OCI-LY1 (cell line): ENCODE measurements around the gene AP2A2.

Experiments
- H2AFZ ChIP-seq: fragments of 200-600 bp; sonication (generic), shearing (Covaris generic); 2 replicates; pipeline ENCODE4 v1.6.0; 2014; ENCODE audit warnings: antibody characterized with exemption, mild to moderate bottlenecking, low read length
- H3F3A ChIP-seq: fragments of 200-600 bp; sonication (generic), shearing (Covaris generic); 2 replicates; pipeline ENCODE4 v1.6.0; 2014; ENCODE audit warnings: mild to moderate bottlenecking, antibody characterized with exemption, low read length, moderate library complexity; ENCODE audit not compliant: insufficient read depth
- H3K27ac ChIP-seq: fragments of 200-600 bp; sonication (generic); 2 replicates; pipeline ENCODE4 v1.5.1; 2014; ENCODE audit warnings: low read length, mixed run types, mild to moderate bottlenecking, low read depth; ENCODE audit not compliant: poor library complexity, severe bottlenecking
- H3K27me3 ChIP-seq: fragments of 200-600 bp; sonication (generic); 2 replicates; pipeline ENCODE4 v1.6.0; 2014; ENCODE audit warnings: antibody characterized with exemption, mild to moderate bottlenecking, low read length, moderate library complexity; ENCODE audit not compliant: insufficient read depth
- H3K36me3 ChIP-seq: fragments of 200-600 bp; sonication (generic); 2 replicates; pipeline ENCODE4 v1.6.1; 2014; ENCODE audit warnings: mild to moderate bottlenecking, antibody characterized with exemption, low read length, moderate library complexity, mixed read lengths; ENCODE audit not compliant: insufficient read depth
- H3K4me1 ChIP-seq: fragments of 200-600 bp; sonication (generic); 2 replicates; pipeline ENCODE4 v1.5.1; 2014; ENCODE audit warnings: mild to moderate bottlenecking, low read length, moderate library complexity; ENCODE audit not compliant: insufficient read depth, severe bottlenecking
- H3K4me2 ChIP-seq: fragments of 200-600 bp; sonication (generic), shearing (Covaris generic); 2 replicates; pipeline ENCODE4 v1.6.1; 2014; ENCODE audit warnings: low read length
- H3K4me3 ChIP-seq: fragments of 200-600 bp; sonication (generic); 2 replicates; pipeline ENCODE4 v1.5.1; 2014; ENCODE audit warnings: low read length, low read depth, mild to moderate bottlenecking, mixed read lengths; ENCODE audit not compliant: poor library complexity, severe bottlenecking
- H3K79me2 ChIP-seq: fragments of 200-600 bp; shearing (Covaris generic); 2 replicates; pipeline ENCODE4 v1.6.1; 2016; ENCODE audit warnings: mixed run types, low read length, mixed read lengths; ENCODE audit not compliant: insufficient read depth
- H3K9ac ChIP-seq: fragments of 200-600 bp; sonication (generic), shearing (Covaris generic); 2 replicates; pipeline ENCODE4 v1.6.1; 2014; ENCODE audit warnings: mild to moderate bottlenecking, low read length, mixed read lengths
- H3K9me2 ChIP-seq: fragments of 200-600 bp; sonication (generic), shearing (Covaris generic); 2 replicates; pipeline ENCODE4 v1.6.1; 2014; ENCODE audit warnings: low read depth, mild to moderate bottlenecking, low read length, mixed read lengths
- H3K9me3 ChIP-seq: fragments of 200-600 bp; shearing (Covaris generic); 2 replicates; pipeline ENCODE4 v1.6.1; 2014; ENCODE audit warnings: low read length, mixed read lengths
- H4K20me1 ChIP-seq: fragments of 200-600 bp; sonication (generic), shearing (Covaris generic); 2 replicates; pipeline ENCODE4 v1.6.0; 2016; ENCODE audit warnings: mild to moderate bottlenecking, low read length; ENCODE audit not compliant: insufficient read depth
- EZH2 ChIP-seq: fragments of 200-600 bp; sonication (generic), shearing (Covaris generic); IDR thresholded peaks from 2 replicates; pipeline ENCODE4 v1.8.0; 2017; ENCODE audit warnings: borderline replicate concordance, mixed run types, mild to moderate bottlenecking, antibody characterized with exemption, low read length, moderate library complexity, mixed read lengths
- TF ChIP-seq, protein P1 (sequence below): fragments of 200-600 bp; sonication (generic), shearing (Covaris generic); IDR thresholded peaks from 2 replicates; pipeline ENCODE4 v1.5.1; 2017; ENCODE audit warnings: mild to moderate bottlenecking, antibody characterized with exemption, low read length, moderate library complexity, mixed read lengths

The AP2A2 gene

DNA sequence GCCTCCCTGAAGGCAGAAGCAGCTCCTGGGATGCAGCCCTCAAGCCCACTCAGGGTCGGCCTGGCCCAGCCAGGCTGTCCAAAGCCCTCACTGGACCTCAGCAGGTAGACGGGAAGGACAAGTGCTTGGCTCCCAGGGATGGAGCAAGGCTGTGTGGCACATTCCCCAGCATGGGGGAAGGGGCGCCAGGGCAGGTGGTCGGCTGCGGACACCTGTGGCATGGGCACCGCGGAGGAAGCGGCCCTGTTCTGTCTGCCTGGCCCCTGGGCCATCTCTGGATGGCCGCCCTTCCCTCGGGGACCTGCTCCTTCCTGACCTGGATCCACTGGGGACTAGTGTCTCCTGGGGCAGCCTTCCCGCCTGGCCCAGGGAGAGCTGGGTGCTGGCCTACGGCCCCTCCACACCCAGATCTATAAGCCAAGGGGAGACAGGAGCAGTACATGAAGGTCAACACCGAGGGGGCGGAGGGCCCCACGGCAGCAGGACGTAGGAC lies 41.0 kb upstream of the AP2A2 start:
- no peaks in the 10 kb centered on the region for H3K9me3 ChIP-seq
- H3K36me3 ChIP-seq, result peaks cover 13% of the 10 kb centered on the region; the same call in 1 of the 2 replicates
- H3K4me3 ChIP-seq, result no peak overlapping the region
- no peaks in the 10 kb centered on the region for H3K27me3 ChIP-seq
- no peak overlapping the region for H2AFZ ChIP-seq
- H3F3A ChIP-seq, result no peaks in the 10 kb centered on the region
- H3K4me1 ChIP-seq, result no peaks in the 10 kb centered on the region
- H3K79me2 ChIP-seq, result no peaks in the 10 kb centered on the region
- H3K9ac ChIP-seq, result no peak overlapping the region
- no peak overlapping the region for H3K27ac ChIP-seq
- no peaks in the 10 kb centered on the region for H4K20me1 ChIP-seq
- no peak overlapping the region for H3K4me2 ChIP-seq
- TF ChIP-seq EZH2, result no peak
- TF ChIP-seq, protein P1, sequence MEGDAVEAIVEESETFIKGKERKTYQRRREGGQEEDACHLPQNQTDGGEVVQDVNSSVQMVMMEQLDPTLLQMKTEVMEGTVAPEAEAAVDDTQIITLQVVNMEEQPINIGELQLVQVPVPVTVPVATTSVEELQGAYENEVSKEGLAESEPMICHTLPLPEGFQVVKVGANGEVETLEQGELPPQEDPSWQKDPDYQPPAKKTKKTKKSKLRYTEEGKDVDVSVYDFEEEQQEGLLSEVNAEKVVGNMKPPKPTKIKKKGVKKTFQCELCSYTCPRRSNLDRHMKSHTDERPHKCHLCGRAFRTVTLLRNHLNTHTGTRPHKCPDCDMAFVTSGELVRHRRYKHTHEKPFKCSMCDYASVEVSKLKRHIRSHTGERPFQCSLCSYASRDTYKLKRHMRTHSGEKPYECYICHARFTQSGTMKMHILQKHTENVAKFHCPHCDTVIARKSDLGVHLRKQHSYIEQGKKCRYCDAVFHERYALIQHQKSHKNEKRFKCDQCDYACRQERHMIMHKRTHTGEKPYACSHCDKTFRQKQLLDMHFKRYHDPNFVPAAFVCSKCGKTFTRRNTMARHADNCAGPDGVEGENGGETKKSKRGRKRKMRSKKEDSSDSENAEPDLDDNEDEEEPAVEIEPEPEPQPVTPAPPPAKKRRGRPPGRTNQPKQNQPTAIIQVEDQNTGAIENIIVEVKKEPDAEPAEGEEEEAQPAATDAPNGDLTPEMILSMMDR, result no peak
- H3K9me2 ChIP-seq, result no peaks in the 10 kb centered on the region

DNA sequence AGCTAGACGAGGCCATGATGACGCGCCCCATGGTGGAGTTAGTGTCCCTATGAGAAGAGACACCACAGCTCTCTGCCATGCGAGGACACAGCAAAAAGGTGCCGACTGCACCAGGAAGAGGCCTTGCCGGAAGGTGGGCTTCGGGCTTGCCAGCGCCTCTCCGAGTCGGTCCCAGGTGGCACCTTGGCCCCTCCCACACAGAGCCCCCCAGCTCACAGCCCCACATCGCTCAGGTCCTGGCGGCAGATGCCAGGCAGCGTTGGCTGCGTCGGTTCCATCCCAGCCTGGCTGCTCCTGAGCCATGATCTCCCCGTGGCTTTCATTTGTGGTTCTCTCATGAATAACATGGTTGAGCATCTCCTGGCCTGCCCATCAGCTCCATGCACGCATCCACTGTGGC lies 39.1 kb upstream of the AP2A2 start:
- Histone ChIP-seq H3K27ac (no peak overlapping the region), H4K20me1 (no peaks in the 10 kb centered on the region), H3F3A (no peaks in the 10 kb centered on the region), H2AFZ (no peak overlapping the region), H3K9ac (no peak overlapping the region), H3K9me2 (no peaks in the 10 kb centered on the region), H3K27me3 (no peaks in the 10 kb centered on the region), H3K4me2 (no peak overlapping the region), H3K36me3 (0 out of 2 replicates have a peak, but pooled peaks cover 6% of the 10 kb centered on the region), H3K9me3 (no peaks in the 10 kb centered on the region), H3K4me3 (no peak overlapping the region), H3K79me2 (no peaks in the 10 kb centered on the region), H3K4me1 (peaks cover 7% of the 10 kb centered on the region)
- TF ChIP-seq EZH2, result no peak
- TF ChIP-seq, protein P1, result no peak

DNA sequence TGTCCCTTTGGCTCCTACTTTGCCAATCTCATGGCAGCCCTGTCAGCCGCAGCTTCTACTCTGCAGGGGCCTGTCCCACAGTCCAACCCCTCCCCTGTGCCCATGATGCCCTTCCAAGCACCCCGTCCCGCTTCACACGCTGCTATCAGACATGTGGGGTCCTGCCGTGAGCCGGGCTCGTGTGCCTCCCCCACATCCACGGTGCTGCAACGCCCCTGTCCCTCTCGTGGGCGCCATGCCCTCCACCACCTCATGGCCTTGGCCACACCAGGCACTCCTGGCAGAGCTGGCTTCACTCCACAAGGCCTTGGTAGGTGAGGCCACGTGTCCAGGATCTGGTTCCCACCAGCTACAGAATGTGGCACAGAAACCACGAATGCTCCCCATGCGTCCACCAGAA lies 38.1 kb upstream of the AP2A2 start:
- no peak overlapping the region for H3K9ac ChIP-seq
- TF ChIP-seq EZH2, result no peak
- TF ChIP-seq, protein P1, result no peak
- no peak overlapping the region for H3K4me3 ChIP-seq
- H3K79me2 ChIP-seq, result no peaks in the 10 kb centered on the region
- peaks cover 10% of the 10 kb centered on the region for H3K4me1 ChIP-seq
- H3F3A ChIP-seq, result no peaks in the 10 kb centered on the region
- no peak overlapping the region for H2AFZ ChIP-seq
- no peak overlapping the region for H3K27ac ChIP-seq
- H3K27me3 ChIP-seq, result no peaks in the 10 kb centered on the region
- H3K9me2 ChIP-seq, result no peaks in the 10 kb centered on the region
- no peak overlapping the region for H3K4me2 ChIP-seq
- no peaks in the 10 kb centered on the region for H4K20me1 ChIP-seq
- H3K36me3 ChIP-seq, result 0 out of 2 replicates have a peak, but pooled peaks cover 3% of the 10 kb centered on the region
- no peaks in the 10 kb centered on the region for H3K9me3 ChIP-seq
